CD4-positive, alpha-beta T cell treated with Interleukin-12 subunit alpha and Interleukin-12 subunit beta, for 1 hour (primary cell): ENCODE data around the gene CBX4.
"Not testable (repeated sequence)": the region's sequence is repeated elsewhere in the genome, so short reads cannot be mapped to it uniquely, and the experiment has no call there.

Experiments
- DNase-seq: peaks from one replicate; pipeline ENCODE4 v3.0.0-alpha.2; 2020

The CBX4 gene

DNA sequence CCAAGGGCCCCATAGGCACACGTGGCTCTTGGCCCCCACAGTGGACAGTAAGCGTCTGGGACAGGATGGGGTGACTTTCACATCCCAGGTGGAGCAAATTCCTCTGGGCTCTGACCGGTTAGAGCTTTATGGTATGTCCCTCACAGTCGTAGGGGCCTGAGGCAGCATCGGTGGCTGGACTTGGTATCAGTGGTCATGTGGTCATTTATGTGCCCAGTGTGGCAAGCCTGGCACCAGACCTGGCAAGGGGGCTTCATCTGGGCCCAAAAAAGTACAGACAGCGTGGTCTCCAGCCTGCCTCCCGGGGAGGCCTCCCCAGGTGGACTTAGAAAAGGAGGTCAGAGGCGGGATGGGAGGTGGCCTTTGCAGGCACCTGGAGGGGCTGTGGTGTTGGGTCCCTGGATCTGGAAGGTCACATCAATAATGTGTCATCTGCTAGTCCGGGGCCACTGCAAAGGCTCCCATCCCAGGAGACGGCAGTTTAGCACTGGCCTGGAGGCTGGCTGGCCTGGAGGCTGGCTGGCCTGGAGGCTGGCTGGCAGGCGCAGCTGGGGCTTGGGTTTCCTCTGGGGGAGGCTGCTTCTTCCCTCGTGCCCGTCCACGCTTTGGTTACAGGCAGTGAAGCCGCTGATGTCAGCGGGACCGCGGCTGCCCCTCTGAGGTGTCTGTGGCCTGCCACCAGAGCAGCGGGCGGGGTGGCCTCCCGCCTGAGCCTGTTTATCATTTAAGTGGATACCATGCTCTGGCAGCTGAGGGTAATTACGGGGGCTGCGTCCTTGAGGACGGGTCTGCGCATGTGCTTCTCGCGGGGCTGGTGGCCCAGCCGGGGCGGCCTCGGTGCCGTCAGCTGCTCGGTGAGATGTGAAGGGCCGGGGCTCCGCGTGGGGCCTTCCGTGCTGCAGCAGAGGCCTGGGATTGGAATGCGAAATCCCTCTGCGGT, 20.7 kb upstream of the CBX4 start:
- DNase-seq, result no peak

DNA sequence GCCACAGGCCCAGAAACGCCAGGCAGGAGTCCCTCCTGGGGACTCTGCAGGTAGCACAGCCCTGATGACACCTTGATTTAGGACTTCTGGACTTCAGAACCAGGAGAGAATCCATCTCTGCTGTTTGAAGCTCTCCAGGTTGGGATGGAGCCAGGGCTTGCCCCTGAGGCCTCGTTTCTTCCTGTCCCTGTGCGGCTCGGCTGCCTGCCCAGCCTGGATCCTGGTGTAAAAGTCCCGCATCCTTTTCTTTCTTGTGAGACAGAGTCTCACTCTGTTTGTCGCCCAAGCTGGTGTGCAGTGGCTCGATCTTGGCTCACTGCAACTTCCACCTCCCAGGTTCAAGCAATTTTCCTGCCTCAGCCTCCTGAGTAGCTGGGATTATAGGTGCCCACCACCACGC, 17.9 kb upstream of the CBX4 start:
- DNase-seq, result no peak

DNA sequence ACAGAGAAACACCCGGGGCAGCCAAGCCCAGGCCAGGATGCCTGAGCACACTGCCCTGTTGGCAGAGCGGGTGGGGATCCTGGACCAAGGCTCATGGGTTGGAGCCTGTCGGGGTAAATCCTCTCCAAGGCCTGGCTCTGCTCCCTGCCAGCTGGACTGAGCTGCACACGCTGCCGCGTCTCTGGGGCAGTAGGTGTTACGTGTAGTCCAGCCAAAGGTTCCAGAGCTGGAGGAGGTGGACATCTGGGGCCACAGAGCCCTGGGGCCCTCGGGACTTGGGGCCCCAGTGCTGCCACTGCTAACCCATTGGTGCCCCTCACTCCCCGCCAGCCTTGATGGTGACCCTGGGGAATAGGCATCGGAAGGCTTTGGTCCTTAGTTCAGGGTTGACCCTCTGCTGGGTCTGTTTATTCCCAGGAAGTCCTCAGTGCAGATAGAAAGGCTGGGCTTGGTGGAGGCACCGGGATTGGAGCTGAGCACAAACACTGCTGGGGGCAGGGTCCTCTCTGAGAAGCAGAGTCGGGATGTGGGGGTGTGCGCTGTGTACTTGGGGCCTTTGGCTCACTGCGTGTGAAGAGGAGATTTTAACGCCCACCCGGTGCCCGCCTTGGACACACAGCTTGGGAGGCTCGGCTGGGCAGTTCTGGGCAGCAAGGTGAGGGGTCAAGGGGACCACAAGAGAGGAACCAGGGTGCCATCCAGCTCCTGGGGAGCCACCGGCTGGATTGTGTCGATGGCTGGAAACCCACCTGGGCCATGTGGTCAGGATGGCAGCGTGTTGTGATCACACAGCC, 16.3 kb upstream of the CBX4 start:
- no peak for DNase-seq

DNA sequence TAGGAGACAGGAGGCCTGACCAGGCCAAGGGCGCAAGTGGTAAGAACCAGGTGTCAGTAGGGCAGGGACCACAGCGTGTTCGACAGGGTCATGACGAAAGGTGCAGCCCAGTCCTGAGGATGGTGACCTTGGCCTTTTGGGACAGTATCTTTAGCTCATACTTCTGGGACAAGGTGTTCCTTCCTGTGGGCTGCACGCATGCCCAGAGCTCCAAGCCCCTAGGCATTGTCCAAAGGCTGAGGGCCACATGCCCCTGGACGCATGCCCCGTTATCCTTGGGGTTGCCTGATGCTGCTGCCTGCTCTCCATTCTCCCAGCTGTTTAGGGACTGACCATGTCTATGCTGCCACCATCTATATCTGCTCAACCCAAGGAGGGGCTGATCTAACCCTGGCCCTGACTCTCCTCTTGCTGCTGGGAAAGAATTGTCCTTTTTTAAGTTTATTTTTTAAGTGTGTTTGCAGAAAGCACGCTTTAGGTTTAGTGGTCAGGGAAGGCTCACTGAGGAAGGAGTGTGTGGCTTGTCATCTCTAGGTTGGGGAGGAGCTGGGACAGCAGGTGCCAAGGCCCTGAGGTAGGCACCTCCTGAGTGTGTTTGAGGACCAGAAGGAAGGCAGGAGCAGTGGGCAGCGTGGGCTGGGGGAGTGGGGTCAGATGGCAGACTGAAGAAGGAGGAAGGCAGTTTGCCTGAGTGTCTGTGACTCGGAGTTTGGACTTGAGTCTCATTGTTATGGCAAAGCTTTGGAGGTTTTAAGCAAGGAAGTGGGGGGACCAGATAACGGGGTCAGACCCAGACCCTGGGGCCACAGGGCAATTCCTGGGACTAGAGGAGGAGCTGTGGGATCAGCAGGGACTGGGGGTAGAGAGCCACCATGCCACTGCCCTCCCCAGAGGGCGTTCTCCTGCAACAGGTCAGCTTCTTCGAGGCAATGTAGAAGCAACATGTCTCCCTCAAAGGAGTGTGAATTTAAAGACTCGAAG, 15.1 kb upstream of the CBX4 start:
- no peak for DNase-seq

DNA sequence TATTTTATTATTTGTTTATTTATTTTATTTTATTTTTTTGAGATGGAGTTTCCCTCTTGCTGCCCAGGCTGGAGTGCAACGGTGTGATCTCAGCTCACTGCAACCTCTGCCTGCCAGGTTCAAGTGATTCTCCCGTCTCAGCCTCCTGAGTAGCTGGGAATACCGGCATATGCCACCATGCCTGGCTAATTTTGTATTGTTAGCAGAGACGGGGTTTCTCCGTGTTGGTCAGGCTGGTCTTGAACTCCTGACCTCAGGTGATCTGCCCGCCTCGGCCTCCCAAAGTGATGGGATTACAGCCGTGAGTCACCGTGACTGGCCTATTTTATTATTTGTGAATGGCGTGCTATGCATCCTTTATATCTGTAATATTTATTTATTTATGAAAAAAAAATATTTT, 13.9 kb upstream of the CBX4 start:
- DNase-seq, result not testable (repeated sequence)

DNA sequence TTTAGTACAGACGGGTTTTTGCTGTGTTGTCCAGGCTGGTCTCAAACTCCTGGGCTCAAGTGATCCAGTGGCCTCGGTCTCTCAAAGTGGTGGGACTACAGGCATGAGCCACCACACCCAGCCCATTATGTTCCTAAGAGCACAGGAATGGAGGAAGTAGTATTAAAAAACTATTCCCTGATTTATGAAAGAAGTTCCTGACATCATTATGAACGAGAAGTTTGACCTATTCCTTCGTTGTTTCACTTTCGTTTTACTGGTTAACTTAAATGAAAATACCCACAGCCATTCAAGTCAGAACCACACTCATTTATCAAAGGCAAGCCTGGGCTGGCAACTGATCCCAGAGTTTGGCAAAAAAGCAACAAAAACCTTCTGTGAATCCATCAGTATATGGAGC, 13.5 kb upstream of the CBX4 start:
- DNase-seq, result no peak

DNA sequence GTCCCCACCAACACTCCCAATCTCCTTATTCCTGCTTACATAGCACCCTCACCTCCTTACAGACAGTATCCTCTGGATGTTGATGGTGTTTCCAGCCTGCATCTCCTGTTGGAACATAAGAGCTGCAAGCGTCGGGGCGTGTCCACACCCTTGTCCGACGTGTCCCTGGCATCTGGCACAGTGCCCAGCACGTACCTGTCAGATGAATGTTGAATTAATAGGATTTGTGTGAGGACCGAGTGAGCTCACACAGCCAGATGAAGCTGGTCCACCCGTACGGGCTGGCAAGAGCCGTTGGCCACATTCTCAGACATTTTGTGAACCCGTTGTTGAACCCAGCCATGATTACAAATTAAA, 12.2 kb upstream of the CBX4 start:
- no peak for DNase-seq

DNA sequence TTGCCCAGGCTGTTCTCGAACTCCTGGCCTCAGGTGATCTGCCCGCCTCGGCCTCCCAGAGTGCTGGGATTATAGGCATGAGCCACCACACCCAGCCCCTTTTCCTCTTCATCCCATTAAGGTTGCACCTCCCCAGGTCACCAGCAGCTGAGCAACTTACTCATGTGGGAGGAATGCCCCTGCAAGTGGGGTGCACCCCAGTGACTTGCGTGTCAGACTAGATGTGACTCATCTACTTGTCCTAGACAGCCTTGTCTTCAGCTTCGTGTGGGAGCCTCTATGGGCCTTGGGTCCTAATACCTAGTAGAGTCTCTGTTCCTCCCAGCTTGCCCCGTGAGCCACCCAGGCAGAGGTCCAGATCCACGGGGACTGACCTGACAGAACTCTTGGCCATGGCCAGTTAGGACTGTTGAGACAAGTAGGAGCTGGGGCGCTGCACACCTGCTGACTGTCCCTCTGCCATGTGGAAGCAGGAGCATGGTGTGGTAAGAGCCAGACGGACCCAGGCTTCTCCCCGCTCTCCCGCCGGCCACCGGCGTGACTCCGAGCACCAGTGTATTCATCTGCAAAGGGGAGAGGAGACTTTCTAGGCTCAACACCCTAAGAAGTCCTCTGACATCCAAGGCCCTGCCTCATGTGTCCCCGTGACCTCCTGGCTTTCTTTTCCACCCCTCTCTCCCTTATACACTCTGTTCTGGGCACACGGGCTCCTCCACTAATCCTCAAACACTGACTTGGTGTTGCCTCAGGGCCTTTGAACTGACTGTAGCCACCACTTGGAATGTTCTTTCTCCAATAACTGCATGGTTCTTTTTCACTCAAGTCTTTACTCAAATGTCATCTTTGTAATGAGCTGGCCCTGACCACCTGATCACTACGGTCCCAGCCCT, 11.6 kb upstream of the CBX4 start:
- no peak for DNase-seq

DNA sequence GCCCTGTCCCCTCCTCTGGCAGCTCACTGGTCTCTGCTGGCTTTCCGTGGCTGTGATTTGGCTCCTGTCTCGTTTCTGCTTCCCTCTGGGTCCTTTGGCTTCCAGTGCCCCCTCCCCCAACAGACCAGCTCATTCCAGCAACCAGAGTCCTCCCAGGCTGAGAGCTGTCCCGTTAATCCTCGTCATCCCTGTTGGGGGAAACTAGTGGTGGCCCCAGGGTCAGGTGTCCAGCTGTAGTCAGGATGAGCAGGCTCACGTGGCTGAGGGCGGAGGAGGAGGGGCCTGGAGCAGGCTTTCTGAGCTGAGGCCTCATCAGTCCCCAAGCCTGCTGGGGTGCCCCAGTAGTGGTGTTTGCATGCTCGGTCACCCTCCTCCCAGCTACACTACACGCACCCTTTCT, 10.7 kb upstream of the CBX4 start:
- no peak for DNase-seq

DNA sequence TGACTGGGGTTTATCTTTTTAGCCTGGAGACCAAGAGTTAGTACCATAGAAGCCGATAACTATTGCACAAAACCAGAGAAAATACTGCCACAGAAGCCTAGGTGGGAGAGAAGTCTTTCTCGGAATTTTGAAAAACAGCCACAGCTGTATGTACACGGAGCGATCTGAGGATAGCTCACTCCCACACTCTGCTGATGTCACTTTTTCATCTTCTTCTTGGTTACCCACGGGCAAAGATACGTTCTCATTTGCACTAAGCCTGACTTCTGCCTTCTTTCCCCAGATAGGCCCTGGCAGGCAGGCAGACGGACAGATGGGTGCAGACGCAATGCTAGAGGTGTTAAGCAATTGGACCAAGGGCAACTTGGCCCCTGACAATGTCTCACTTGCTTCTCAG, 9.1 kb upstream of the CBX4 start:
- DNase-seq, result no peak

DNA sequence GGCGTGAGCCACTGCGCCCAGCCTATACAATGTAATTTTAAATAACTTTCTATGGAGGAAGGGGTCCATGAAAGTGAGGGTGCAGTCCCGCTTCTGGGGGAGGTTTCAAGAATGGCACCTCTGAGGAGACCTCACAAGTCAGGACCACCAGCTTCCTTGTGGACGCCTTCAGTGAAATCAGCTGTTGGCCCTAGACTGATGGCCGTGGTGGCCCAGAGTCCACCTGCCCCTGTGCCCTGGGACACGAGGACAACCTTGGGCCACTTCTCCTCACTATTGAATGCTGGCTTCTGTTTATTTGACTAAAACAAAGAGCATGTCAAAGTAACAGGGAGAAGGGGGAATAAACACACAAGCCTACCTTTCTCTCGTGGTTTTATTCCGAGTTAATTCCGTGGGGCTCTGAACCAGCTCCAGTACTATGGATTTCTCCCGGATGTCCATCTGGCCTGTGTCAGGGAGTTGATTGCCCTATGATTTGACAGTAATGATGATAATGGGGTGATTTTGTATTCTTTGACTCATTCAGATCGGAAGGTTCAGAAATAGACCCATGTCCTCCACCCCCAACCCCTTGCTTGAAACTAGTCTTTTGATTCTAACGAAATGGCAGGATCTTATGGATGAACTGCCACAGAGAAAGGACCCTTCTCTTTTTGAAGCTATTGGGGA, 8.6 kb upstream of the CBX4 start:
- DNase-seq, result no peak

DNA sequence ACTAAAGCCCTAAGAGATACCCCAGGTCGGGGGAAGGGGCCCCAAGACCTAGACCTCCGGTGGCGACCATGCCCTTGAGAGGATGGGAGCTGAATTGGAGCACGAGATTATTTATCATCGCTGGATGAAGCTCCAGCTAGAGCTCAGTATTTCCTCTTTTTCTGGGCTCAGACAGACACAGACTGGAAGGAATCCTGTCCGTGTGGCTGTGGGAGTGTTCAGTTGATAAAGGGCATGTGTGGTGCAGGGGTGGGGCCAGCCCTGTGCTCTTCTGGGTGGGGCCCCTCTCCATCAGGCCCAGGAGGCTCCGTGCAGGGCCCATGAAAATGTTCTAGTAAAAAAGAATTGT, 6.3 kb upstream of the CBX4 start:
- no peak for DNase-seq

DNA sequence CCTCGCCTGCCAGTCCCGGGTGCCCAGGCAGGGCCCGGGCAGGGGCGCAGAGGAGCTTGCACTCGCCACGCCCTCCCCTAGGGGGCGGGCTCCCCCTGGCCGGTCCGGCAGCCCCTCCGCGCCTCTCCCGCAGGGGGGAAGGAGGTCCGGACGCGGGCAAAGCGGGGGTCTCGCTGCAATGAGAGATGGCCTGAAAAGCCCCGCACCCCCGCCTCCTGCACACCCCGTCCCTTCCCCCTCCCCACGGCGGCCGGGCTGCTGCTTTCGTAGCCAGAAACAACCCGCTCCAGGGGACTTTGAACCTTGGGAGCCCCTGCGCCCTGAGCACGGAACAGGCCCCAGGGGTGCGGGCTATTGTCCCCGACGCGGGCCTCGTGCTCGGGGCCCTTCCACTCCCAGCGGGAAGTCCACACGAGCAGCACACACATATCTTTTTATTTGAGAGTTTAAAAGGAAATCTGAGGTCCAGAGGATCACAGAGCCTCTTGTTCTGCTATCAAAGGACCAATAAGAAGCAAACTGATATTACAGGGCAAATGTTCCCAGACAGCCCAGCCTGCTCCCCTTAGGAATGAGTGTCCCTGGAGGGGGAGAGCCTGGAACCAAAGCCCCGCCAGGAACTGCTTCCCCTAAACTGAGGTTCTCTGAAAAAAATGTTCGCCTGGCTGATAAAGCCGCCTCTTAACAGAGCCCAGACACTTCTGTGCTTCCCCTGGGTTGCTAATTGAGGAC, 5.8 kb upstream of the CBX4 start:
- peak; percentile 55 for DNase-seq

DNA sequence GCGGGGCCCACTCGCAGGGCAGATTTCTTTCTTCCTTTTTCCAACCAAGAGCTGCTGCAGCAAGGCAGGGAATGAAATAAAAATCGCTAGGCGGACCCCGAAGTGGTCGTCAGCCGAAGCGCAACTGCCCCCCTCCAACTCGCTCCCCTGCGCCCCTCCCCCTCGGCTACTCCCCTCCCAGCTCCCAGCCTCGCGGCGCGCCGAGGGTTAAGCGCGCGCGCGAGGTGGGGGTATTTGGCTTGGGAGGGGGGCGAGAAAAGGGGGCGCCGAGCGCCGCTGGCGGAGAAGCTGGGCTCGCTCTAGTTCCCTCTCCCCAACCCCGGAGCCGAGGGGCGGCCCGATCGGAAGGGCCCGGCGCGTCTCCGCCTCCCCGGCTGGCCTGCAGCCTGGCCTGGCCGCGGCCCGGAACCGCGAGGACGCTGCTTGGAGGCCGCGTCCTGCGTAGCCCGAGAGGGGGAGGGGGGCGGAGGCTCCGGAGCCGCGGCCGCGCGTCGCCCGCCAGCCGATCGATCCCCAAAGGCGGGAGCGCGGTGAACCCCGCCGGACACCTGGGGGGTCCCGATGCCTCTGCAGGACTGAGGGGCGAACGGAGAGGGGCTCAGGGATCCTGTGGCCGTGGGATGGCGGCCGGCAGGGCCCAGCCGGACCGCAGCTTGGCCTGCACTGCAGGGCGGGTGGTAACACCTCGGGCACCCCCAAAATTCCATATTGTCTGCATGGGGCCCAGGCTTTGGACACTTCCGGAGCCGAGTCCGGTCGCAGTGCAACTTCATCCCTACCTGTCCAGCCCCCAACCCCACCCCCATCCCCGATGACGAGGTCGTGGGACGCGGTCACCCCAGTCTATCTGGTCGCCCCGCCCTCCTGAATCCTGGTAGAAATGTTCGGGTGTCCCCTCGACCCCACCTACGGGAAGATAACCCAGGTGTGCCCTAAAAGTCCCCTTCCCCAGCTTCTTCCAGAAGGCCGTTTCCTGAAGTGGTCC, 4.9 kb upstream of the CBX4 start:
- no peak for DNase-seq

DNA sequence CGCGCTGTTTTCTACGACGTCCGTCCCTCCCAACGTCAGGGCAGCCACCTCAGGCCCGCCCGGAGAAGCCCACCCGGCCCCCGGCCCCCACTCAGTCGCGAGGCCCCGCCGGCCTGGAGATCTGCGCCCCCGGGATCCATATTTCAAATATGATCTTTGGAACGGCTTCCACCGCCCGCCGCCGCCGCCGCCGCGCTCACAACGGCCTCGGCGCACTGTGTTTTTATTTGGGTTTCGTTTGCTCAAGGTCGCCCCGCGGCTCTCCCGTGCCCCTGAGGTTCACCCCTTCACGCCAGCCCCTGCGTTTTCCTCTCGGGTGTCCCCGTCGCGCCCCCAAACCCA, 4.2 kb upstream of the CBX4 start:
- peak; percentile 32 for DNase-seq

DNA sequence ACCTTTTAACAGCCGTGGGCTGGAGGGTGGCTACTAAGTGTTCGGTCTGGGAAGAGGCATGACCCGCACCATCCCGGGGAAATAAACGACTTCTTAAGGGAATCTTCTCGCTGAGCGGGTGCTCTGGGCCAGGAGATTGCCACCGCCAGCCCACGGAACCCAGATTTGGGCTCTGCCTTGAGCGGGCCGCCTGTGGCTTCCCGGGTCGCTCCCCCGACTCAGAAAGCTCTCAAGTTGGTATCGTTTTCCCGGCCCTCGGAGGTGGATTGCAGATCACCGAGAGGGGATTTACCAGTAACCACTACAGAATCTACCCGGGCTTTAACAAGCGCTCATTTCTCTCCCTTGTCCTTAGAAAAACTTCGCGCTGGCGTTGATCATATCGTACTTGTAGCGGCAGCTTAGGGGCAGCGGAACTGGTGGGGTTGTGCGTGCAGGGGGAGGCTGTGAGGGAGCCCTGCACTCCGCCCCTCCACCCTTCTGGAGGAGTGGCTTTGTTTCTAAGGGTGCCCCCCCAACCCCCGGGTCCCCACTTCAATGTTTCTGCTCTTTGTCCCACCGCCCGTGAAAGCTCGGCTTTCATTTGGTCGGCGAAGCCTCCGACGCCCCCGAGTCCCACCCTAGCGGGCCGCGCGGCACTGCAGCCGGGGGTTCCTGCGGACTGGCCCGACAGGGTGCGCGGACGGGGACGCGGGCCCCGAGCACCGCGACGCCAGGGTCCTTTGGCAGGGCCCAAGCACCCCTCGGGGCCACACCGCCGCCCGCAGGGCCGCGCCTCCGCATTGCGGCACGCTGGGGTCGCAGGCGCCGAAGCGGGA, 3.6 kb upstream of the CBX4 start:
- peak; percentile 38 for DNase-seq

DNA sequence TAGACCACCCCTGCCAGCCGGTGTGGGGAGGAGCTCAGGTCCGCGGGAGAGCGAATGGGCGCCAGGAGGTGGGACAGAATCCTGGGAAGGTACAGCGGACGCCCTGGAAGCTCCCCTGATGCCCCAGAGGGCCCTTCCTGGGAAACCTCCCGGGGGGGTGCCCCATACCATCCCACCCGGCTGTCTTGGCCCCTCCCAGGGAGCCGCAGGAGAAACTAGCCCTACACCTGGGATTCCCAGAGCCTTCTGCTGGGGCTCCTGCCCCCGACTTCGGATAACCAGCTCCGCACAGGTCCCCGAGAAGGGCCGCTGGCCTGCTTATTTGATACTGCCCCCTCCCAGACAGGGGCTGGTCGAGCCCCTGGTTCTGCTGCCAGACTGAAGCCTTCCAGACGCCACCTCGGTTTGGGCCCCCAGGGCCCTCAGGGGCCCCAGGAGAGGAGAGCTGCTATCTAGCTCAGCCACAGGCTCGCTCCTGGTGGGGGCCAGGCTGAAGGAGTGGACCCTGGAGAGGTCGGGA, 3.0 kb upstream of the CBX4 start:
- DNase-seq, result no peak

DNA sequence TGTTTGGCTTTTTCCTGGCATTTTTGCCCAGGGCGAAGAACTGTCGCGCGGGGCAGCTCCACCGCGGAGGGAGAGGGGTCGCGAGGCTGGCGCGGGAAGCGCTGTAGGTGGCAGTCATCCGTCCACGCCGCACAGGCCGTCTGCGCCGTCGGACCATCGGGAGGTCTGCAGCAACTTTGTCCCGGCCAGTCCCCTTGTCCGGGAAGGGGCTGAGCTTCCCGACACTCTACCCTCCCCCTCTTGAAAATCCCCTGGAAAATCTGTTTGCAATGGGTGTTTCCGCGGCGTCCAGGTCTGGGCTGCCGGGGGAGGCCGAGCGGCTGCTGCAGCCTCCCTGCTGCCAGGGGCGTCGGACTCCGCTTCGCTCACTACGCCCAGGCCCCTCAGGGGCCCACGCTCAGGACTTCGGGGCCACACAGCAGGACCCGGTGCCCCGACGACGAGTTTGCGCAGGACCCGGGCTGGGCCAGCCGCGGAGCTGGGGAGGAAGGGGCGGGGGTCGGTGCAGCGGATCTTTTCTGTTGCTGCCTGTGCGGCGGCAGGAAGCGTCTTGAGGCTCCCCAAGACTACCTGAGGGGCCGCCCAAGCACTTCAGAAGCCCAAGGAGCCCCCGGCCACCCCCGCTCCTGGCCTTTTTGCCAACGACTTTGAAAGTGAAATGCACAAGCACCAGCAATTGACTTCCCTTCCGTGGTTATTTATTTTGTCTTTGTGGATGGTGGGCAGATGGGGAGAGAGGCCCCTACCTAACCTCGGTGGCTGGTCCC, 2.3 kb upstream of the CBX4 start:
- DNase-seq, result peak; percentile 20
